Adrenal gland (tissue), 12 donors: ENCODE results near the gene AFTPH. TPM values are rescaled to one million over a fixed set of nuclear protein-coding genes. Genes with fewer than 3 reads are reported as not detected.

ENCODE experiments used
- DNase-seq, 7 donors: peaks; one replicate each; pipeline ENCODE4 v3.0.0-alpha.2; 2019 to 2020
- H3K27ac ChIP-seq, 5 donors: fragments of 200-600 bp; sonication (generic) in 4 of 5; 1 replicate in 3 of 5; 2 replicates in 2 of 5; pipeline versions ENCODE4 v1.5.1 to v1.8.0; 2016 to 2020; ENCODE audit warnings: mild to moderate bottlenecking in 1 of 5
- H3K27me3 ChIP-seq: fragments of 200-600 bp; 2 replicates; pipeline ENCODE4 v1.8.0; 2021
- H3K36me3 ChIP-seq, 2 donors: fragments of 200-600 bp; replicated peaks in 1 of 2; 1 replicate in 1 of 2; 2 replicates in 1 of 2; pipeline versions ENCODE4 v1.5.1 to v1.8.0; 2018 to 2022
- H3K4me1 ChIP-seq, 2 donors: fragments of 200-600 bp; replicated peaks in 1 of 2; 1 replicate in 1 of 2; 2 replicates in 1 of 2; pipeline versions ENCODE4 v1.5.1 to v1.8.0; 2018 to 2021
- H3K4me3 ChIP-seq, 4 donors: fragments of 200-600 bp; sonication (generic) in 3 of 4; one replicate each; pipeline ENCODE4 v1.5.1; 2016 to 2018
- H3K9me3 ChIP-seq, 3 donors: fragments of 200-600 bp; sonication (generic) in 1 of 3; replicated peaks in 1 of 3; 1 replicate in 2 of 3; 2 replicates in 1 of 3; pipeline versions ENCODE4 v1.5.1 to v1.8.0; 2016 to 2021
- CTCF ChIP-seq, 6 experiments: fragments of 450-650 bp in 4 of 6; fragments of 200-600 bp in 2 of 6; sonication (generic) in 1 of 6; IDR thresholded peaks; 1 replicate in 5 of 6; 2 replicates in 1 of 6; pipeline versions ENCODE4 v1.5.1 to v1.8.0; 2016 to 2021; ENCODE audit warnings: antibody characterized with exemption in 6 of 6, mild to moderate bottlenecking in 2 of 6, moderate library complexity in 1 of 6
- POLR2A ChIP-seq, 2 donors: fragments of 450-650 bp; IDR thresholded peaks; one replicate each; pipeline ENCODE4 v1.6.1; 2017; ENCODE audit warnings: antibody characterized with exemption in 2 of 2, mild to moderate bottlenecking in 2 of 2, moderate library complexity in 1 of 2
- WGBS, 4 donors: extraction: QIAGEN DNeasy Blood & Tissue Kit in 2 of 4; methylation state at CpG; one replicate each; pipeline versions ENCODE4 v1.1.5 to v1.1.7; 2013 to 2017; 5-methylcytosine and 5-hydroxymethylcytosine counted together
- intact Hi-C, 2 donors: fragments of 100-400 bp; cut with DNase I; formaldehyde crosslinking; loops; one replicate each; pipeline versions ENCODE4 v1.14.1 to v1.15.0; 2022 to 2023
- polyA plus RNA-seq, 3 donors: library from polyadenylated mRNA; stranded (reverse); fragments of 200-250 nt in 2 of 3; fragments of 350-450 nt in 1 of 3; fragmentation: Illumina TruSeq in 1 of 3; extraction: RNeasy Lipid Tissue Mini Kit (QIAGEN cat#74804) in 1 of 3; gene quantifications; one replicate each; pipeline ENCODE4 v1.2.3, GENCODE V29; 2013 to 2014
- total RNA-seq, 9 donors: library from RNA; depleted of rRNA in 4 of 9; stranded (reverse); fragments of >200 nt in 4 of 9; fragments of 120-200 nt in 1 of 9; fragmentation: NEBNext Ultra II Directional in 1 of 9; extraction: Animal tissue kit (Norgen Biotek cat#: 25700) in 1 of 9; gene quantifications; one replicate each; pipeline versions ENCODE4 v1.1.0 to v1.2.4, GENCODE V29; 2013 to 2023
- donor health status: healthy with polysubstance abuse.
- donor health status: Bipolar disorder and iron deficiency.
- donor health status: DM: yes; HTN: yes; CAD: no.
- donor health status: DM: no; HTN: no; CAD: no.
- donor health status: DM: no; HTN: no; CAD: no.
- donor health status: DM: yes; HTN: yes; CAD: no.

Gene AFTPH
- total and polyA plus RNA-seq, 12 donors, result 25.7 to 58.5 (median 36.1) TPM

- Histone ChIP-seq H3K9me3 (no peaks in the 10 kb centered on the region), H3K36me3 (no peaks in the 10 kb centered on the region), H3K27me3 (no peaks in the 10 kb centered on the region), H3K27ac (no peak overlapping the region), H3K4me1 (peaks cover 0 to 10% of the 10 kb centered on the region in 2 donors), H3K4me3 (no peak overlapping the region)
- WGBS, 4 donors, result 49 to 65% (median 57%) methylated on average over 10 of the region's 10 CpGs
- peak in 2 of 7 donors; percentile 11 to 20 for DNase-seq
- no peak for TF ChIP-seq POLR2A (IDR thresholded peaks at IDR 0.05)
- no peak for TF ChIP-seq CTCF (IDR thresholded peaks at IDR 0.05)
- intact Hi-C loops, result loop anchor here (2.0 kb wide), 1 partner anchor 157 kb away; no protein-coding TSS in a partner anchor
Measured at GRCh38 chr2:64487256-64488049, 36.7 kb upstream of the AFTPH start.

GRCh38 chr2:64488050-64488974 is 35.8 kb upstream of the AFTPH start:
- DNase-seq, result peak; percentile 36 to 84 (median 69)
- no peak overlapping the region for H3K4me3 ChIP-seq
- peaks cover 0 to 5% of the 10 kb centered on the region in 2 donors for H3K4me1 ChIP-seq
- no peaks in the 10 kb centered on the region for H3K9me3 ChIP-seq
- no peak overlapping the region for H3K27ac ChIP-seq
- 46 to 53% (median 48%) methylated on average over 17 to 20 of the region's 20 CpGs for WGBS, 4 donors
- intact Hi-C loops, result loop anchor here (2.0 kb wide), 1 partner anchor 158 kb away; no protein-coding TSS in a partner anchor
- no peaks in the 10 kb centered on the region for H3K36me3 ChIP-seq
- peak; percentile 78 to 97 (median 95) for TF ChIP-seq CTCF (IDR thresholded peaks at IDR 0.05)
- no peak for TF ChIP-seq POLR2A (IDR thresholded peaks at IDR 0.05)
- H3K27me3 ChIP-seq, result no peaks in the 10 kb centered on the region

- 54 to 85% (median 70%) methylated on average over 5 of the region's 5 CpGs for WGBS, 4 donors
- no peak for DNase-seq
- no peak overlapping the region for H3K27ac ChIP-seq
Measured at GRCh38 chr2:64489081-64489751, 34.9 kb upstream of the AFTPH start.

More at GRCh38 chr2:64489081-64489751, 34.9 kb upstream of the AFTPH start:
- Histone ChIP-seq H3K4me3 (no peak overlapping the region), H3K9me3 (no peaks in the 10 kb centered on the region), H3K4me1 (peaks cover 0 to 5% of the 10 kb centered on the region in 2 donors), H3K27me3 (no peaks in the 10 kb centered on the region), H3K36me3 (no peaks in the 10 kb centered on the region)
- TF ChIP-seq CTCF (IDR thresholded peaks at IDR 0.05), result no peak
- TF ChIP-seq POLR2A (IDR thresholded peaks at IDR 0.05), result no peak
- intact Hi-C loops, result loop anchor here (2.0 kb wide), 1 partner anchor 158 kb away; no protein-coding TSS in a partner anchor
